ENCODE measurements around the gene DESI1. TPM values are rescaled to one million over a fixed set of nuclear protein-coding genes. Genes with fewer than 3 reads are reported as not detected.

DESI1 gene
- total and polyA plus RNA-seq, 2 donors (not counting 1 experiment from before 2014, with no cell fraction given): 17.3 to 26.3 TPM

DNA sequence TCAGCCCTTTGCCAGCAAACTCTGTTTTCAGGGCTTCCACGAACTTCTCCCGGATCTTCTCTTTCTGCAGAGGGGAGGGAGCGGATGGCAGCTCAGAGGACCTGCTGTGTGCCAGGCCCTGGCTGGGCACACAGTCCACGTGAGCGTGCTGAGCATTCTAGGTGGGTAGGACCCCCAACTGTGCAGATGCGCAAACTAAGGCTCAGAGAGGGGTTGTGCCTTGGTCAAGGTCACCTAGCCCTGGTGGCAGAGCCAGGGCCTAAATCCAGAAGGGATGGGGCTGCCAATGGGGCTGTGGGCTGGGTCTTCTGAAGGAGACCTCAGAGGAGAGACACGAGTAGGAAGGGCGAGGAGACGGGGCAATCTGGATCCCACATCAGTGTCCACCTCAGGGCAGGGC, 42.0 kb downstream of the DESI1 start:
- H3K4me2 ChIP-seq (replicated peaks; ENCODE audit: low read depth, low read length, poor library complexity, severe bottlenecking): no peak overlapping the region
- ChIA-PET POLR2A (interaction anchor here (0.6 kb wide), 1 partner anchor 314 kb away, joined by 3 read pairs; no protein-coding TSS in a partner anchor), CTCF (no interaction called here)
- ATAC-seq (ENCODE audit: low read depth): no peak
- no peak overlapping the region for H3K9ac ChIP-seq (ENCODE audit: low read length)
- H3K4me3 ChIP-seq (ENCODE audit: control extremely low read depth in 1 of 5, extremely low read depth in 1 of 5, insufficient read depth in 1 of 5, low read depth in 2 of 5, low read length in 4 of 5): no peak overlapping the region
- H3K4me1 ChIP-seq (ENCODE audit: control insufficient read depth in 2 of 2, insufficient read depth in 2 of 2, low read length in 2 of 2): no peaks in the 10 kb centered on the region
- WGBS (ENCODE audit: insufficient coverage): 98% methylated on average over 8 of the region's 9 CpGs
- H3K79me2 ChIP-seq (ENCODE audit: control insufficient read depth, insufficient read depth, low read length): no peaks in the 10 kb centered on the region
- H3K4me3 Mint-ChIP-seq: no peak overlapping the region
- no peak for TF ChIP-seq EZH2 (IDR thresholded peaks at IDR 0.05; ENCODE audit: borderline replicate concordance, insufficient read depth, low read depth, low read length, poor library complexity, severe bottlenecking)
- no peak for TF ChIP-seq CTCF (IDR thresholded peaks at IDR 0.05)
- H3K9me3 Mint-ChIP-seq (ENCODE audit: insufficient read depth): no peaks in the 10 kb centered on the region
- peaks cover 0 to 20% of the 10 kb centered on the region in 2 experiments for H3K36me3 ChIP-seq (replicated peaks in 1 of 2; ENCODE audit: control extremely low read depth in 1 of 2, control insufficient read depth in 1 of 2, extremely low read depth in 1 of 2, insufficient read depth in 2 of 2, low read length in 1 of 2)
- no peaks in the 10 kb centered on the region for H3K4me1 Mint-ChIP-seq
- no peak overlapping the region for H3K27ac ChIP-seq (ENCODE audit: low read length in 2 of 2)
- H2AFZ ChIP-seq (ENCODE audit: insufficient read depth, low read depth, low read length, poor library complexity, severe bottlenecking): no peak overlapping the region
- H3K27ac Mint-ChIP-seq: no peak overlapping the region
- DNase-seq: no peak
- H3K27me3 ChIP-seq (replicated peaks in 1 of 4; ENCODE audit: control extremely low read depth in 1 of 4, control insufficient read depth in 3 of 4, insufficient read depth in 4 of 4, low read length in 3 of 4): no peaks in the 10 kb centered on the region
- intact Hi-C loops (cut with micrococcal nuclease): no loop called here
- H3K27me3 Mint-ChIP-seq: no peaks in the 10 kb centered on the region
- H3K9me3 ChIP-seq (ENCODE audit: control extremely low read depth in 1 of 3, control insufficient read depth in 2 of 3, insufficient read depth in 1 of 3, low read length in 2 of 3): no peaks in the 10 kb centered on the region
- H4K20me1 ChIP-seq (ENCODE audit: control insufficient read depth, insufficient read depth, low read length, poor library complexity, severe bottlenecking): no peaks in the 10 kb centered on the region

- H3K79me2 ChIP-seq (ENCODE audit: control insufficient read depth, insufficient read depth, low read length): no peaks in the 10 kb centered on the region
- H3K4me1 Mint-ChIP-seq: no peaks in the 10 kb centered on the region
- H3K4me3 ChIP-seq (ENCODE audit: control extremely low read depth in 1 of 5, extremely low read depth in 1 of 5, insufficient read depth in 1 of 5, low read depth in 2 of 5, low read length in 4 of 5): no peak overlapping the region
- peaks cover 0 to 16% of the 10 kb centered on the region in 2 experiments for H3K36me3 ChIP-seq (replicated peaks in 1 of 2; ENCODE audit: control extremely low read depth in 1 of 2, control insufficient read depth in 1 of 2, extremely low read depth in 1 of 2, insufficient read depth in 2 of 2, low read length in 1 of 2)
- no peak overlapping the region for H3K9ac ChIP-seq (ENCODE audit: low read length)
- H3K9me3 ChIP-seq (ENCODE audit: control extremely low read depth in 1 of 3, control insufficient read depth in 2 of 3, insufficient read depth in 1 of 3, low read length in 2 of 3): no peaks in the 10 kb centered on the region
- H3K27ac ChIP-seq (ENCODE audit: low read length in 2 of 2): no peak overlapping the region
- no peaks in the 10 kb centered on the region for H4K20me1 ChIP-seq (ENCODE audit: control insufficient read depth, insufficient read depth, low read length, poor library complexity, severe bottlenecking)
- intact Hi-C loops (cut with micrococcal nuclease): no loop called here
- H3K27me3 ChIP-seq (replicated peaks in 1 of 4; ENCODE audit: control extremely low read depth in 1 of 4, control insufficient read depth in 3 of 4, insufficient read depth in 4 of 4, low read length in 3 of 4): no peaks in the 10 kb centered on the region
- no peaks in the 10 kb centered on the region for H3K4me1 ChIP-seq (ENCODE audit: control insufficient read depth in 2 of 2, insufficient read depth in 2 of 2, low read length in 2 of 2)
- H3K27ac Mint-ChIP-seq: no peak overlapping the region
- no peaks in the 10 kb centered on the region for H3K9me3 Mint-ChIP-seq (ENCODE audit: insufficient read depth)
- WGBS (ENCODE audit: insufficient coverage): 98% methylated on average over 8 of the region's 8 CpGs
- TF ChIP-seq EZH2 (IDR thresholded peaks at IDR 0.05; ENCODE audit: borderline replicate concordance, insufficient read depth, low read depth, low read length, poor library complexity, severe bottlenecking) (no peak), CTCF (IDR thresholded peaks at IDR 0.05) (no peak)
- H3K4me2 ChIP-seq (replicated peaks; ENCODE audit: low read depth, low read length, poor library complexity, severe bottlenecking): no peak overlapping the region
- H2AFZ ChIP-seq (ENCODE audit: insufficient read depth, low read depth, low read length, poor library complexity, severe bottlenecking): no peak overlapping the region
- ChIA-PET CTCF (interaction anchor here (1.3 kb wide), 1 partner anchor 175 kb away, joined by 4 read pairs; no protein-coding TSS in a partner anchor), POLR2A (no interaction called here)
- DNase-seq: no peak
- no peaks in the 10 kb centered on the region for H3K27me3 Mint-ChIP-seq
- no peak overlapping the region for H3K4me3 Mint-ChIP-seq
- no peak for ATAC-seq (ENCODE audit: low read depth)
Observed at GRCh38 chr22:41578114-41578513, 42.7 kb downstream of the DESI1 start.

All from B cell (primary cell).